ENCODE results near the gene RNF182.

Gene RNF182

GRCh38 chr6:14015964-14016363 is 91.2 kb downstream of the RNF182 start:
- Histone ChIP-seq H3K27ac (replicated peaks; ENCODE audit: low read length) (peak overlapping the region; percentile 15), H3K4me3 (ENCODE audit: low read length in 2 of 2) (no peak overlapping the region), H3K9me3 (replicated peaks in 1 of 2; ENCODE audit: control insufficient read depth in 2 of 2, insufficient read depth in 1 of 2, low read depth in 1 of 2, low read length in 2 of 2) (peaks cover 0 to 6% of the 10 kb centered on the region in 2 donors), H4K91ac (ENCODE audit: low read depth, low read length, poor library complexity) (no peak overlapping the region), H3K4me2 (ENCODE audit: insufficient read depth, low read length, poor library complexity, severe bottlenecking) (peak overlapping the region; percentile 40), H3K79me1 (ENCODE audit: low read depth, low read length) (no peaks in the 10 kb centered on the region), H3K27me3 (ENCODE audit: control insufficient read depth in 3 of 3, insufficient read depth in 3 of 3, low read depth in 1 of 3, low read length in 3 of 3) (peaks cover 0 to 4% (median 0%) of the 10 kb centered on the region in 3 experiments), H4K8ac (ENCODE audit: low read depth, low read length) (no peak overlapping the region), H2BK12ac (ENCODE audit: low read length) (peak overlapping the region; percentile 46), H3K4ac (ENCODE audit: low read length) (no peak overlapping the region), H3K4me1 (ENCODE audit: control insufficient read depth in 2 of 2, insufficient read depth in 1 of 2, low read depth in 1 of 2, low read length in 2 of 2) (peaks cover 0 to 19% of the 10 kb centered on the region in 2 donors), H2AK5ac (ENCODE audit: low read depth, low read length) (peak overlapping the region; percentile 16), H3K9ac (ENCODE audit: low read depth, low read length, poor library complexity) (no peak overlapping the region), H2AFZ (ENCODE audit: low read length) (peak overlapping the region; percentile 11), H3K23ac (ENCODE audit: low read depth, low read length, poor library complexity) (no peak overlapping the region), H2BK15ac (ENCODE audit: low read length) (no peak overlapping the region), H2BK120ac (ENCODE audit: low read depth, low read length) (no peak overlapping the region), H3K36me3 (replicated peaks in 1 of 2; ENCODE audit: control insufficient read depth in 2 of 2, insufficient read depth in 2 of 2, low read length in 2 of 2) (no peaks in the 10 kb centered on the region), H3K14ac (ENCODE audit: low read length) (no peak overlapping the region), H3K18ac (ENCODE audit: low read length) (peak overlapping the region; percentile 84), H2BK5ac (ENCODE audit: low read length) (no peak overlapping the region)
- WGBS, 2 donors (ENCODE audit: extremely low coverage in 2 of 2, insufficient read length in 2 of 2, insufficient replicate concordance in 1 of 2), result no CpG with 5 or more reads among the region's 5 CpGs
- no peak for DNase-seq (ENCODE audit: low spot score)

DNA sequence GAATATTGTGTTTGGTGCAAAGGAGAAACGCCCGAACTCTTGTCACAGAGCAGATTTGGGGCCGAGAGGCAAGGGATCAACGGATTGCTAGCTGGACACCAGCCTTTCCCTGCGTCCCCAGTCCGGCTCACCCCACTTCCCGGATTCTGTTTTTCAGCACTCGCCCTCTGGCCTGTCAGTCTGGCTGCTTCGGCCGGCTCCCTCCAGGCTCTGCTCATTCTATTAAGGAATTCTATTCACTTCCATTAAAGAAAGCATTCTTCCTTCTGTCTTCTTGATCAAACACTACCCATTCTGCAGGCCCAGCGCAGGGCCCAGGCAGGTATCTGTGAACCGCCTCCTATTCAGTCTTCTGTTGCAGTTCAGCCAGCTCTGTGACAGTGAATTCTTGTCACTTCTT is 91.7 kb downstream of the RNF182 start:
- no peaks in the 10 kb centered on the region for H3K36me3 ChIP-seq (replicated peaks in 1 of 2; ENCODE audit: control insufficient read depth in 2 of 2, insufficient read depth in 2 of 2, low read length in 2 of 2)
- WGBS, 2 donors (ENCODE audit: extremely low coverage in 2 of 2, insufficient read length in 2 of 2, insufficient replicate concordance in 1 of 2), result no CpG with 5 or more reads among the region's 12 CpGs
- peak; percentile 57 for DNase-seq (ENCODE audit: low spot score)
- peak overlapping the region; percentile 15 for H3K27ac ChIP-seq (replicated peaks; ENCODE audit: low read length)
- H3K4me1 ChIP-seq (ENCODE audit: control insufficient read depth in 2 of 2, insufficient read depth in 1 of 2, low read depth in 1 of 2, low read length in 2 of 2), result peaks cover 0 to 22% of the 10 kb centered on the region in 2 donors
- H3K4me2 ChIP-seq (ENCODE audit: insufficient read depth, low read length, poor library complexity, severe bottlenecking), result peak overlapping the region; percentile 40
- no peak overlapping the region for H2BK15ac ChIP-seq (ENCODE audit: low read length)
- no peak overlapping the region for H3K23ac ChIP-seq (ENCODE audit: low read depth, low read length, poor library complexity)
- peaks cover 0 to 4% (median 0%) of the 10 kb centered on the region in 3 experiments for H3K27me3 ChIP-seq (ENCODE audit: control insufficient read depth in 3 of 3, insufficient read depth in 3 of 3, low read depth in 1 of 3, low read length in 3 of 3)
- no peaks in the 10 kb centered on the region for H3K79me1 ChIP-seq (ENCODE audit: low read depth, low read length)
- peak overlapping the region; percentile 84 for H3K18ac ChIP-seq (ENCODE audit: low read length)
- H2AFZ ChIP-seq (ENCODE audit: low read length), result peak overlapping the region; percentile 11
- no peak overlapping the region for H2BK120ac ChIP-seq (ENCODE audit: low read depth, low read length)
- no peak overlapping the region for H4K8ac ChIP-seq (ENCODE audit: low read depth, low read length)
- no peak overlapping the region for H4K91ac ChIP-seq (ENCODE audit: low read depth, low read length, poor library complexity)
- no peak overlapping the region for H2BK5ac ChIP-seq (ENCODE audit: low read length)
- peak overlapping the region; percentile 46 for H2BK12ac ChIP-seq (ENCODE audit: low read length)
- H3K4me3 ChIP-seq (ENCODE audit: low read length in 2 of 2), result no peak overlapping the region
- H3K4ac ChIP-seq (ENCODE audit: low read length), result no peak overlapping the region
- H3K9ac ChIP-seq (ENCODE audit: low read depth, low read length, poor library complexity), result no peak overlapping the region
- no peak overlapping the region for H3K14ac ChIP-seq (ENCODE audit: low read length)
- peaks cover 0 to 6% of the 10 kb centered on the region in 2 donors for H3K9me3 ChIP-seq (replicated peaks in 1 of 2; ENCODE audit: control insufficient read depth in 2 of 2, insufficient read depth in 1 of 2, low read depth in 1 of 2, low read length in 2 of 2)
- H2AK5ac ChIP-seq (ENCODE audit: low read depth, low read length), result peak overlapping the region; percentile 16

DNA sequence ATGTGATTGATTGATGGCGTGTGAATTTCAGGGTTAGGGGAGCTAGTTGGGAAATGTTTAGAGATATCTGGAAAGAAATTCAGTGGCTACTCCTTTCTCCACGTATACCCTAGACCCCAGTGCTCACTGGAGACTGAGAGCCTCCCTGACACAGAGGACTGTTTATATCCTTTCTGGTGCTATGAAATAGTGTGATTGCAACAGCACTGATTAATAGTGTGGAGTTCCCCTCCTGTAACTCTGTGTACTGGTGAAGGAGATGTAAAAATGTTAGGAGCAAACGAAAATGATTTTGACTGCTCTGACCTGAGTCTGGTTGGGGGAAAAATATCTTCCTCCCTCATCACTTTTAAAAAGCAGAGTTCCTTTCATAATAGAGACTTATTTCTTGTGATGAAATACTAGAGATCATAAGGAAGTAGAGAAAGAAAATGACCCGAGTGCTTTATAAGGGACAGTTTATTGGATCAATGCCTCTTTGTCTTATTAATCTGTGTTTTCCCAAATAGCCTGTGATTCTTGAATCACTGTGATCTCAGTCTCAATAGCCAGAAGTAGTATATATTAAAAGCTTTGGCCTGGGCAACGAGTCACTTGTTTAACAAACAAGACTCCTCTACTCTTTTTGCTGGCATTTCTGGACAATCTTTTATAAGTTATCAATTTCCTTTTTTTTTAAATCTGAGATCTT is 92.3 kb downstream of the RNF182 start:
- peaks cover 0 to 22% of the 10 kb centered on the region in 2 donors for H3K4me1 ChIP-seq (ENCODE audit: control insufficient read depth in 2 of 2, insufficient read depth in 1 of 2, low read depth in 1 of 2, low read length in 2 of 2)
- H3K36me3 ChIP-seq (replicated peaks in 1 of 2; ENCODE audit: control insufficient read depth in 2 of 2, insufficient read depth in 2 of 2, low read length in 2 of 2), result no peaks in the 10 kb centered on the region
- no peak overlapping the region for H4K8ac ChIP-seq (ENCODE audit: low read depth, low read length)
- H4K91ac ChIP-seq (ENCODE audit: low read depth, low read length, poor library complexity), result no peak overlapping the region
- no peak overlapping the region for H3K23ac ChIP-seq (ENCODE audit: low read depth, low read length, poor library complexity)
- H2BK5ac ChIP-seq (ENCODE audit: low read length), result no peak overlapping the region
- H3K4ac ChIP-seq (ENCODE audit: low read length), result no peak overlapping the region
- H2BK120ac ChIP-seq (ENCODE audit: low read depth, low read length), result no peak overlapping the region
- peaks cover 0 to 4% (median 0%) of the 10 kb centered on the region in 3 experiments for H3K27me3 ChIP-seq (ENCODE audit: control insufficient read depth in 3 of 3, insufficient read depth in 3 of 3, low read depth in 1 of 3, low read length in 3 of 3)
- WGBS, 2 donors (ENCODE audit: extremely low coverage in 2 of 2, insufficient read length in 2 of 2, insufficient replicate concordance in 1 of 2), result no CpG with 5 or more reads among the region's 5 CpGs
- H3K9ac ChIP-seq (ENCODE audit: low read depth, low read length, poor library complexity), result no peak overlapping the region
- no peaks in the 10 kb centered on the region for H3K79me1 ChIP-seq (ENCODE audit: low read depth, low read length)
- H3K18ac ChIP-seq (ENCODE audit: low read length), result no peak overlapping the region
- H2BK12ac ChIP-seq (ENCODE audit: low read length), result no peak overlapping the region
- peaks cover 0 to 6% of the 10 kb centered on the region in 2 donors for H3K9me3 ChIP-seq (replicated peaks in 1 of 2; ENCODE audit: control insufficient read depth in 2 of 2, insufficient read depth in 1 of 2, low read depth in 1 of 2, low read length in 2 of 2)
- no peak overlapping the region for H3K4me3 ChIP-seq (ENCODE audit: low read length in 2 of 2)
- no peak overlapping the region for H2AK5ac ChIP-seq (ENCODE audit: low read depth, low read length)
- no peak overlapping the region for H3K14ac ChIP-seq (ENCODE audit: low read length)
- no peak overlapping the region for H2AFZ ChIP-seq (ENCODE audit: low read length)
- no peak overlapping the region for H3K4me2 ChIP-seq (ENCODE audit: insufficient read depth, low read length, poor library complexity, severe bottlenecking)
- H3K27ac ChIP-seq (replicated peaks; ENCODE audit: low read length), result peak overlapping the region; percentile 9
- DNase-seq (ENCODE audit: low spot score), result no peak
- no peak overlapping the region for H2BK15ac ChIP-seq (ENCODE audit: low read length)

DNA sequence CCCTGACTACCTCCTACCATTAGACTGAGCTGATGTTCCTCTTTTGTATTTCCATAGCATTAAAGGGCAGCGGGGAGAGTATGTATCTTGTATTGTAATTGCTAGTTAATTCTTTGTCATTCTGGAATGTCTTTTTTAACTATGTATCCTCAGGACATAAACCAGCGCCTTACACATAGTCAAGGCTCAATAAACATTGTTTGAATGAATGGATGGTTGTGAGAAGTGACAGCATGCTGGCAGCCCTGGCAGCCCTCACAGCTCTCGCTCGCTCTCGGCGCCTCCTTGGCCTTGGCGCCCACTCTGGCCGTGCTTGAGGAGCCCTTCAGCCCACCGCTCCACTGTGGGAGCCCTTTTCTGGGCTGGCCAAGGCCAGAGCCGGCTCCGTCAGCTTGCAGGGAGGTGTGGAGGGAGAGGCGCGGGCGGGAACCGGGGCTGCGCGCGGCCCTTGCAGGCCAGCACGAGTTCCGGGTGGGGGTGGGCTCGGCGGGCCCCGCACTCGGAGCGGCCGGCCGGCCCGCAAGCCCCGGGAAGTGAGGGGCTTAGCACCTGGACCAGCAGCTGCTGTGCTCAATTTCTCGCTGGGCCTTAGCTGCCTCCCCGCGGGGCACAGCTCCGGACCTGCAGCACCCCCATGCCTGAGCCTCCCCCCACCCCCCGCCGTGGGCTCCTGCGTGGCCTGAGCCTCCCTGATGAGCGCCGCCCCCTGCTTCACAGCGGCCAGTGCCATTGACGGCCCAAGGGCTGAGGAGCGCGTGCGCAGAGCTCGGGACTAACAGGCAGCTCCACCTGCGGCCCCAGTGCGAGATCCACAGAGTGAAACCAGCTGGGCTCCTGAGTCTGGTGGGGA is 93.1 kb downstream of the RNF182 start:
- Histone ChIP-seq H3K9ac (ENCODE audit: low read depth, low read length, poor library complexity) (peak overlapping the region; percentile 5), H3K18ac (ENCODE audit: low read length) (peak overlapping the region; percentile 84), H3K27me3 (ENCODE audit: control insufficient read depth in 3 of 3, insufficient read depth in 3 of 3, low read depth in 1 of 3, low read length in 3 of 3) (peaks cover 0 to 4% (median 0%) of the 10 kb centered on the region in 3 experiments), H2AFZ (ENCODE audit: low read length) (no peak overlapping the region), H3K36me3 (replicated peaks in 1 of 2; ENCODE audit: control insufficient read depth in 2 of 2, insufficient read depth in 2 of 2, low read length in 2 of 2) (no peaks in the 10 kb centered on the region), H2BK120ac (ENCODE audit: low read depth, low read length) (no peak overlapping the region), H3K23ac (ENCODE audit: low read depth, low read length, poor library complexity) (no peak overlapping the region), H3K14ac (ENCODE audit: low read length) (no peak overlapping the region), H3K27ac (replicated peaks; ENCODE audit: low read length) (no peak overlapping the region), H3K9me3 (replicated peaks in 1 of 2; ENCODE audit: control insufficient read depth in 2 of 2, insufficient read depth in 1 of 2, low read depth in 1 of 2, low read length in 2 of 2) (no peaks in the 10 kb centered on the region), H2BK15ac (ENCODE audit: low read length) (no peak overlapping the region), H3K4me2 (ENCODE audit: insufficient read depth, low read length, poor library complexity, severe bottlenecking) (peak overlapping the region; percentile 52), H2AK5ac (ENCODE audit: low read depth, low read length) (no peak overlapping the region), H4K91ac (ENCODE audit: low read depth, low read length, poor library complexity) (no peak overlapping the region), H3K4me1 (ENCODE audit: control insufficient read depth in 2 of 2, insufficient read depth in 1 of 2, low read depth in 1 of 2, low read length in 2 of 2) (peaks cover 0 to 22% of the 10 kb centered on the region in 2 donors), H3K4me3 (ENCODE audit: low read length in 2 of 2) (peak overlapping the region in 1 of 2 donors; percentile 37), H3K4ac (ENCODE audit: low read length) (no peak overlapping the region), H2BK12ac (ENCODE audit: low read length) (no peak overlapping the region), H3K79me1 (ENCODE audit: low read depth, low read length) (no peaks in the 10 kb centered on the region), H4K8ac (ENCODE audit: low read depth, low read length) (no peak overlapping the region), H2BK5ac (ENCODE audit: low read length) (no peak overlapping the region)
- DNase-seq (ENCODE audit: low spot score), result no peak
- no CpG with 5 or more reads among the region's 46 CpGs for WGBS, 2 donors (ENCODE audit: extremely low coverage in 2 of 2, insufficient read length in 2 of 2, insufficient replicate concordance in 1 of 2)

All from neuronal stem cell (in vitro differentiated cells).